HCT116 (cell line): ENCODE measurements around the gene CCDC88C.

ENCODE experiments used
- CEBPB ChIP-seq: IDR thresholded peaks from 2 replicates; pipeline ENCODE4 v1.6.1; 2012; ENCODE audit warnings: low read depth
- ELF1 ChIP-seq: IDR thresholded peaks from 2 replicates; pipeline ENCODE4 v1.6.1; 2012; ENCODE audit warnings: low read depth, borderline replicate concordance
- EZH2 ChIP-seq: fragments of 200-600 bp; sonication (generic); IDR thresholded peaks from 2 replicates; pipeline ENCODE4 v1.6.1; 2017; ENCODE audit warnings: antibody characterized with exemption, mixed run types
- EZH2phosphoT487 ChIP-seq: fragments of 200-600 bp; IDR thresholded peaks from 2 replicates; pipeline ENCODE4 v1.6.1; 2018; ENCODE audit warnings: antibody characterized with exemption, borderline replicate concordance
- POLR2A ChIP-seq: IDR thresholded peaks from 2 replicates; pipeline ENCODE4 v1.7.0; 2011; ENCODE audit warnings: borderline replicate concordance; ENCODE audit not compliant: insufficient read depth, insufficient read length; ENCODE audit errors: extremely low read depth
- POLR2AphosphoS5 ChIP-seq: IDR thresholded peaks from 2 replicates; pipeline ENCODE4 v1.6.1; 2011; ENCODE audit warnings: mild to moderate bottlenecking, low read depth, low read length, moderate library complexity
- TCF7L2 ChIP-seq: IDR thresholded peaks from 2 replicates; pipeline ENCODE4 v1.7.0; 2011; ENCODE audit warnings: borderline replicate concordance, inconsistent platforms; ENCODE audit not compliant: insufficient read depth, insufficient read length; ENCODE audit errors: extremely low read depth
- TF ChIP-seq, protein P1 (sequence below), 3 experiments: fragments of 200-600 bp in 1 of 3; sonication (generic) in 1 of 3; IDR thresholded peaks in 2 of 3; conservative IDR thresholded peaks in 1 of 3; 2 replicates each; pipeline ENCODE4 v1.5.1; 2012 to 2017; ENCODE audit warnings: low read depth in 2 of 3, low read length in 2 of 3, antibody characterized with exemption in 1 of 3, borderline replicate concordance in 1 of 3, control low read depth in 1 of 3, mild to moderate bottlenecking in 1 of 3, mixed read lengths in 1 of 3, mixed run types in 1 of 3, moderate library complexity in 1 of 3; ENCODE audit not compliant: insufficient read depth in 1 of 3

DNA sequence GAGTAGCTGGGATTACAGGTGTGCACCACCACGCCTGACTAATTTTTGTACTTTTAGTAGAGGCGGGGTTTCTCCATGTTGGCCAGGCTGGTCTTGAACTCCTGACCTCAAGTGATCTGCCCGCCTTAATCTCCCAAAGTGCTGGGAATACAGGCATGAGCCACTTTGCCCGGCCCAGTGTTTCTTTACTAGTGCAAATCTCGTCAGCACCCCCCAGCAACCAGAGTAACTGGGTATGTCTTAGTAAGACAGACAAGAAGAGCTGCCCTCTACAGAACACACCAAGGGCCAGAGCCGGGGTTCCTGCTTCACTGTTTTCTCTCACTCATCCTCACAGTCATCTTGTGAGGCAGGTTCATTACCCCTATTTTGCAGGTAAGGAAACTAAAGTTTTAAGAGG lies 94.6 kb downstream of the CCDC88C start:
- TF ChIP-seq EZH2phosphoT487 (no peak), CEBPB (no peak), TCF7L2 (no peak), POLR2A (no peak), ELF1 (no peak), EZH2 (no peak), POLR2AphosphoS5 (no peak)
- TF ChIP-seq, protein P1, sequence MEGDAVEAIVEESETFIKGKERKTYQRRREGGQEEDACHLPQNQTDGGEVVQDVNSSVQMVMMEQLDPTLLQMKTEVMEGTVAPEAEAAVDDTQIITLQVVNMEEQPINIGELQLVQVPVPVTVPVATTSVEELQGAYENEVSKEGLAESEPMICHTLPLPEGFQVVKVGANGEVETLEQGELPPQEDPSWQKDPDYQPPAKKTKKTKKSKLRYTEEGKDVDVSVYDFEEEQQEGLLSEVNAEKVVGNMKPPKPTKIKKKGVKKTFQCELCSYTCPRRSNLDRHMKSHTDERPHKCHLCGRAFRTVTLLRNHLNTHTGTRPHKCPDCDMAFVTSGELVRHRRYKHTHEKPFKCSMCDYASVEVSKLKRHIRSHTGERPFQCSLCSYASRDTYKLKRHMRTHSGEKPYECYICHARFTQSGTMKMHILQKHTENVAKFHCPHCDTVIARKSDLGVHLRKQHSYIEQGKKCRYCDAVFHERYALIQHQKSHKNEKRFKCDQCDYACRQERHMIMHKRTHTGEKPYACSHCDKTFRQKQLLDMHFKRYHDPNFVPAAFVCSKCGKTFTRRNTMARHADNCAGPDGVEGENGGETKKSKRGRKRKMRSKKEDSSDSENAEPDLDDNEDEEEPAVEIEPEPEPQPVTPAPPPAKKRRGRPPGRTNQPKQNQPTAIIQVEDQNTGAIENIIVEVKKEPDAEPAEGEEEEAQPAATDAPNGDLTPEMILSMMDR (IDR thresholded peaks at IDR 0.05 in 2 of 3, conservative IDR thresholded peaks at IDR 0.05 in 1 of 3; ENCODE audit: borderline replicate concordance in 1 of 3, insufficient read depth in 1 of 3, low read depth in 2 of 3, low read length in 2 of 3): no peak
